HCT116 (cell line): Measurements from ENCODE around the gene GIMAP8. TPM values are rescaled to one million over a fixed set of nuclear protein-coding genes. Genes with fewer than 3 reads are reported as not detected.

Experiments used
- ATAC-seq: fragments of 200-7000 bp; cut with Tn5 transposase; 2 replicates; pipeline ENCODE4 v1.9.1; 2020; ENCODE audit warnings: mild to moderate bottlenecking, moderate library complexity
- BruUV-seq: library from RNA; stranded (reverse); fragments of 400-500 nt; replicated peaks from 2 replicates; lab custom pipeline; 2021; lab: Mats Ljungman, UMichigan
- CTCF ChIA-PET: fragments of 300-600 bp; sonication (Branson Sonifier 250); formaldehyde crosslinking; loops from one replicate; lab custom pipeline; 2021; ENCODE audit warnings: antibody characterized with exemption; lab: Charles Lee
- POLR2A ChIA-PET: fragments of 300-600, 350-600 bp; sonication (Branson Sonifier 250); formaldehyde crosslinking; loops from one replicate; lab custom pipeline; 2021; ENCODE audit warnings: antibody characterized with exemption; lab: Charles Lee
- RAD21 ChIA-PET, 2 experiments: fragments of 300-600 bp; sonication (Branson Sonifier 250); formaldehyde crosslinking; loops; one replicate each; lab custom pipeline; 2023; ENCODE audit warnings: low total read pairs in 2 of 2; ENCODE audit not compliant: uncharacterized antibody in 2 of 2, unreplicated experiment in 2 of 2, low non-redundant PET in 1 of 2; lab: Charles Lee
- DNase-seq: peaks from one replicate; pipeline ENCODE4 v3.0.0-alpha.2; 2010; ENCODE audit warnings: low read depth, low spot score
- H2AFZ ChIP-seq: fragments of 200-600 bp; shearing (Covaris generic), sonication (generic); 2 replicates; pipeline ENCODE4 v1.6.1; 2017; ENCODE audit warnings: low read depth, mixed run types, mixed read lengths, antibody characterized with exemption, low read length; ENCODE audit not compliant: poor library complexity, severe bottlenecking
- H3K27ac ChIP-seq: 2 replicates; pipeline ENCODE4 v1.5.1; 2012; ENCODE audit warnings: low read depth, low read length
- H3K27me3 ChIP-seq: fragments of 200-600 bp; sonication (generic); 2 replicates; pipeline ENCODE4 v1.6.1; 2016; ENCODE audit warnings: mixed run types, low read length, mixed read lengths; ENCODE audit not compliant: insufficient read depth
- H3K36me3 ChIP-seq, 2 experiments: fragments of 200-500 bp in 1 of 2; fragments of 200-600 bp in 1 of 2; sonication (Bioruptor generic) in 1 of 2; sonication (generic) in 1 of 2; 2 replicates each; pipeline versions ENCODE4 v1.5.1 to v1.6.1; 2014 to 2016; ENCODE audit warnings: low read length in 2 of 2, inconsistent platforms in 1 of 2, mixed read lengths in 1 of 2, mixed run types in 1 of 2; ENCODE audit not compliant: insufficient read depth in 2 of 2, control insufficient read depth in 1 of 2
- H3K4me1 ChIP-seq, 2 experiments: fragments of 200-600 bp in 1 of 2; sonication (generic) in 1 of 2; 2 replicates each; pipeline versions ENCODE4 v1.5.1 to v1.6.1; 2012 to 2017; ENCODE audit warnings: low read length in 2 of 2, inconsistent platforms in 1 of 2, mild to moderate bottlenecking in 1 of 2, mixed read lengths in 1 of 2, mixed run types in 1 of 2, moderate library complexity in 1 of 2; ENCODE audit not compliant: insufficient read depth in 2 of 2, control insufficient read depth in 1 of 2
- H3K4me2 ChIP-seq: fragments of 200-600 bp; sonication (generic); 2 replicates; pipeline ENCODE4 v1.6.1; 2017; ENCODE audit warnings: mixed run types, low read length, mixed read lengths
- H3K4me3 ChIP-seq, 2 experiments: fragments of 200-600 bp in 1 of 2; sonication (generic) in 1 of 2; replicated peaks in 1 of 2; 2 replicates each; pipeline ENCODE4 v1.5.1; 2011 to 2016; ENCODE audit warnings: low read length in 2 of 2, control low read depth in 1 of 2, low read depth in 1 of 2, mild to moderate bottlenecking in 1 of 2, mixed read lengths in 1 of 2, mixed run types in 1 of 2
- H3K79me2 ChIP-seq: fragments of 200-600 bp; sonication (generic); 2 replicates; pipeline ENCODE4 v1.6.1; 2017; ENCODE audit warnings: mild to moderate bottlenecking, mixed run types, low read length, moderate library complexity, mixed read lengths; ENCODE audit not compliant: insufficient read depth
- H3K9ac ChIP-seq: fragments of 200-600 bp; sonication (generic); 2 replicates; pipeline ENCODE4 v1.6.1; 2016; ENCODE audit warnings: low read length, mixed read lengths
- H3K9me2 ChIP-seq: fragments of 200-600 bp; sonication (generic), shearing (Covaris generic); 2 replicates; pipeline ENCODE4 v1.6.1; 2017; ENCODE audit warnings: mixed run types, mild to moderate bottlenecking, moderate library complexity; ENCODE audit not compliant: insufficient read depth
- H3K9me3 ChIP-seq, 2 experiments: fragments of 200-500 bp in 1 of 2; fragments of 200-600 bp in 1 of 2; sonication (Bioruptor generic) in 1 of 2; sonication (generic) in 1 of 2; 2 replicates each; pipeline ENCODE4 v1.6.1; 2014 to 2017; ENCODE audit warnings: low read length in 2 of 2, mixed read lengths in 2 of 2, inconsistent platforms in 1 of 2, low read depth in 1 of 2, mild to moderate bottlenecking in 1 of 2, mixed run types in 1 of 2, moderate library complexity in 1 of 2; ENCODE audit not compliant: control insufficient read depth in 1 of 2, insufficient read depth in 1 of 2
- H4K20me1 ChIP-seq: fragments of 200-600 bp; sonication (generic), shearing (Covaris generic); 2 replicates; pipeline ENCODE4 v1.6.1; 2017; ENCODE audit warnings: mixed run types, mild to moderate bottlenecking, moderate library complexity; ENCODE audit not compliant: insufficient read depth
- EGR1 ChIP-seq: IDR thresholded peaks from 2 replicates; pipeline ENCODE4 v1.6.1; 2012; ENCODE audit warnings: low read depth
- REST ChIP-seq: IDR thresholded peaks from 2 replicates; pipeline ENCODE4 v1.6.1; 2012; ENCODE audit warnings: low read depth
- SIN3A ChIP-seq: IDR thresholded peaks from 2 replicates; pipeline ENCODE4 v1.6.1; 2012; ENCODE audit warnings: low read depth
- ZFX ChIP-seq: fragments of 450-650 bp; IDR thresholded peaks from 2 replicates; pipeline ENCODE4 v1.6.1; 2017
- intact Hi-C: fragments of 100-400 bp; cut with micrococcal nuclease; formaldehyde crosslinking; loops from 2 replicates; pipeline ENCODE4 v1.10.0; 2022
- total RNA-seq: library from RNA; stranded (reverse); gene quantifications from one replicate; pipeline ENCODE4 v1.2.1, GENCODE V29; 2021; ENCODE audit not compliant: unreplicated experiment
- TF ChIP-seq, protein P1 (sequence below): IDR thresholded peaks from 2 replicates; pipeline ENCODE4 v1.6.1; 2012

The GIMAP8 gene
- total RNA-seq, 1 experiment from 2014 or later: 0.15 TPM

GRCh38 chr7:150406567-150407421 lies 43.6 kb upstream of the GIMAP8 start:
- RAD21 ChIA-PET: no interaction called here
- no peaks in the 10 kb centered on the region for H3K79me2 ChIP-seq
- POLR2A ChIA-PET: no interaction called here
- no peak overlapping the region for H2AFZ ChIP-seq
- no peaks in the 10 kb centered on the region for H4K20me1 ChIP-seq
- no peaks in the 10 kb centered on the region for H3K9me3 ChIP-seq
- H3K4me3 ChIP-seq: no peak overlapping the region
- DNase-seq (no peak), ATAC-seq (no peak)
- BruUV-seq: no TSS peak
- H3K4me1 ChIP-seq: peaks cover 10 to 27% of the 10 kb centered on the region in 2 experiments; a peak in 3 of 4 replicates
- intact Hi-C loops: no loop called here
- peak overlapping the region; percentile 88; the same call in 1 of the 2 replicates for H3K4me2 ChIP-seq
- no peaks in the 10 kb centered on the region for H3K36me3 ChIP-seq
- CTCF ChIA-PET: interaction anchor here (0.9 to 1.0 kb wide), 2 partner anchors 11 to 51 kb away, joined by 3 read pairs; no protein-coding TSS in a partner anchor
- TF ChIP-seq, protein P1, sequence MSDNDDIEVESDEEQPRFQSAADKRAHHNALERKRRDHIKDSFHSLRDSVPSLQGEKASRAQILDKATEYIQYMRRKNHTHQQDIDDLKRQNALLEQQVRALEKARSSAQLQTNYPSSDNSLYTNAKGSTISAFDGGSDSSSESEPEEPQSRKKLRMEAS: no peak
- TF ChIP-seq EGR1 (no peak), REST (no peak), SIN3A (no peak), ZFX (no peak)
- no peak overlapping the region for H3K9ac ChIP-seq
- no peaks in the 10 kb centered on the region for H3K9me2 ChIP-seq
- H3K27me3 ChIP-seq: no peaks in the 10 kb centered on the region
- no peak overlapping the region for H3K27ac ChIP-seq
